Erythroblast (primary cell): ENCODE data around the gene DIP2B.

ENCODE experiments used
- GATA1 ChIP-seq: IDR thresholded peaks from 2 replicates; pipeline ENCODE4 v1.6.1; 2011; ENCODE audit warnings: low read depth, mild to moderate bottlenecking, control low read depth, low read length, moderate library complexity
- POLR2A ChIP-seq: IDR thresholded peaks from 2 replicates; pipeline ENCODE4 v1.6.1; 2011; ENCODE audit warnings: mild to moderate bottlenecking, low read length

DNA sequence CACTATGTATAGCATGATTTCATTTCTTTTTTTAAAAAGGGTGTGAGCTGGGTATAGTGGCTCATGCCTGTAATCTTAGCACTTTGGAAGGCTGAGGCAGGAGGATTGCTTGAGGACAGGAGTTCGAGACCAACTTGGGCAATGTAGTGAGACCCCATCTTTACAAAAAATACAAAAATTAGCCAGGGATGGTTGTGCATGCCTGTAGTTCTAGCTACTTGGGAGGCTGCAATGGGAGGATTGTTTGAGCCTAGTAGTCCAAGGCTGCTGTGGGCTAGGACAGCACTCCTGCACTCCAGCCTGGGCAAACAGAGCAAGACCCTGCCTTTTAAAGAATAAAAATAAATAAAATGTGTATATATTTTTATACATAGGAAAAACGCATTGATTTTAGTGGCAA lies 43.0 kb downstream of the DIP2B start:
- TF ChIP-seq POLR2A (no peak), GATA1 (no peak)
